ENCODE measurements around the gene EEFSEC.

Gene EEFSEC

DNA sequence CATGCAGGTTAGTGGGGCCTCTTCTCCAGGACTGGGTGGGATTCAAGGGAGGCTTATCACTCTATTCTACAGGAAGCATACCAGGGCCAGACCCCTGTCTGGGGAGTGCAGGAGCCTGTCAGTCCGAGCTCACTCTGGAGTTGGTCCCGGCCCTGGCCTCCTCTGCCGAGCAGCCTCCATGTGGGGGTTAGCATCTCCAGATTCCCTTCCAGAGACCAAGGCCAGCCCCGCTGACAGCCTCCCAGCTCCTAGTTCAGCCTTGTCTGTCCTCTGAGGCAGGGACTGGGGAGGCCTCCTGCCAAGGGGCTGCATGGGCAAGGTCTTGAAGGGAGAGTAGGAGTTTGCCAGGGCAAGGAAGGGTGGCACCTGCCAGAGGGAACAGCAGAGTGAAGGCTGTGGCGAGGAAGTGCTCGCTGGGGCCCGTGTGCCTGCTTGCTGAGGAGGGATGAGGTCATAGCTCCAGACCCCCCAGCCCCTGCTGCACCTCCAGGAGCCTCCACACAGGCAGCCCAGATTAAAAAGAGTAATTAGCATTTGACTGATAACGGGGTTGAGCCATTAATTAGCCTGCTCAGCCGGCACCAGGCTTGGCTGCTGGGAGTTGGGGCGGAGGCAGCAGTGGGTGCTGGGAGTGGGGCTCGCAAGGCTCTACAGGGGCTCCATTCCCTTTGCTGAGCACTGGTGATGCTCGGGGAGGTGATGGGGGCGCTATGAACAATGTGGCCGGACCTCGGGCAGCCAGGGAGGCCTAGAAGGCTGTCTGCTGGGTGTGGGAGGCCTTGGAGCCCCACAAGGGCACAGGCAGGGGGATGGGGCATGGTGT lies 259.1 kb downstream of the EEFSEC start:
- no peak for DNase-seq (ENCODE audit: low spot score)

DNA sequence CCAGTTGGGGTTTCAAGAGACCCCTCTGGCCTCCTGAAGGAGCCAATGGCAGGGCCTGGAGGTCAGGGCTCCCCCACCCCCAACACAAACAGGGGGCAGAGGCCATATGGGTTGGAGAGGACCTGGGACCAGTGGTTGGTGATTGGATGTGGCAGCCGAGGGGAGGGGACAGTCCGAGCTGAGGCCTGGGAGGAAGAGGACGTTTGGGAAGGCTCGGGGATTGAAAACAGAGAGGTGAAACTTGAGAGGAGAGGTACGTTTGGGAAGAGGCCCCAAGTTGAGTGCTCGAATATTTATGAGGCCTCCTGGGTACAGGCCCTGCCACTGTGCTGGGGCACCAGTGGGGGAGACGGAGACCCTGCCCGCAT lies 259.7 kb downstream of the EEFSEC start:
- DNase-seq (ENCODE audit: low spot score): no peak

DNA sequence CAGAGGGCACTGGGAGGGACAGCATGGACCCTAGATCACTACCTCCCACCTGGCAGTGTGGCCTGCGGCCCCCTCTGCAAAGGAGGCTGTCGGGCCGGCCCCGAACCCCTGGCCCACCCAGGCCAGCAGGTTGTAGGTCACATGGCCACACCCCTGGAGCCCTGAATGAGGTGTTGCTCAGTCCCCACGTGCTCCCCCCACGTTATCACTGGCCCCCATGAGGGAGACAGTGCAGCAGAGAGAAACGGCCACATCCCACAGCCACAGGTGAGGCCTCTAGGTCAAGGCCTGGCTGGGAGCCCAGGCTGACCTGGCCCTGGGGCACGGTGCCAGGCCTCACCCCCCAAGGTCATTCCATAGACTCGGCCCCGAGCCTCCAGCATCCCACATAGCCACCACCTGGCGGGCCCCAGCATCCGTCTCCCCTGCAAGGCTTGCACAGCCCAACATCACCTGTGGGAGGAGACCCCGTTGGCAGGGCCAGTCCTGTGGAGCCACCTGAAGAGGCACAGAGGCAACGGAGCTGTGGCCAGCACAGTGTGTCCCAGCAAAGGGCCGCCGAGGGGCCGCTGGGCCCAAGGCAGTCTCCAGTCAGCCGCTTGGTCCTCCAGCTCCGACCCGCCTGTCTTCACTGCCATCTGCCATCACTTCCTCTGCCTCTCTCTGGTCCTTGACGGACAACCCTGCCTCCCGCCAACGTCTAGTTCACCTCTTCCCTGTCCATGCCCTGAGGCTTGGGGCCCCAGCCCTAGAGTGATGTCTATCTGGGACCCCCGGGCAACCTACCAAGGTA lies 260.3 kb downstream of the EEFSEC start:
- DNase-seq (ENCODE audit: low spot score): no peak

DNA sequence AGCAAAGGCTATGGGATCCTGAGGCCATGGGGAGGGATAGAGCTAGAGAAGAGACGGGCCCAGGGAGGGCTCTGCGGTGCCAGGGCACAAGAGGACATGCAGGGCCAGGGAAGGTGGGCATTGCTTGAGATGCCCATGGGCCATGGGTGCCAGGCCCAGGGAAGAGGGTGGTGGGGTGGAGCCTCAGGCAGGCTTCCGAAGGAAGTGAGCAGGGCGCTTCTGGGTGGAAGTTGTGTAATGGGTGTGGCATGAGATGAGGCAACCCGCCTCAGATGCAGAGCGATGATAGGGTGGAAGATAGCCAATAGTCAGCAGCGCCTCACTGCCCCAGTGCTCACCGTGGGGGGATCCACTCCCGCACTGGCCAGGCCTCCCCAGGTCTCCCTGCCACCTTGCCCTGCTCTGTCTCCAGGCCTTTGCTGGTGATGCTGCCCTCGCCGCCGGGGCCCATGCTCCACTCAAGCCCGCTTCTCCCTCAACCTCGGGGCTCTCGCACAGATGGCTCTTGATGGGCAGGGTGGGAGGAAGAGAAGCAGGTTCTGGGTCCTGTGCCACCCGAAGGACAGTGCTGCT lies 262.0 kb downstream of the EEFSEC start:
- no peak for DNase-seq (ENCODE audit: low spot score)

DNA sequence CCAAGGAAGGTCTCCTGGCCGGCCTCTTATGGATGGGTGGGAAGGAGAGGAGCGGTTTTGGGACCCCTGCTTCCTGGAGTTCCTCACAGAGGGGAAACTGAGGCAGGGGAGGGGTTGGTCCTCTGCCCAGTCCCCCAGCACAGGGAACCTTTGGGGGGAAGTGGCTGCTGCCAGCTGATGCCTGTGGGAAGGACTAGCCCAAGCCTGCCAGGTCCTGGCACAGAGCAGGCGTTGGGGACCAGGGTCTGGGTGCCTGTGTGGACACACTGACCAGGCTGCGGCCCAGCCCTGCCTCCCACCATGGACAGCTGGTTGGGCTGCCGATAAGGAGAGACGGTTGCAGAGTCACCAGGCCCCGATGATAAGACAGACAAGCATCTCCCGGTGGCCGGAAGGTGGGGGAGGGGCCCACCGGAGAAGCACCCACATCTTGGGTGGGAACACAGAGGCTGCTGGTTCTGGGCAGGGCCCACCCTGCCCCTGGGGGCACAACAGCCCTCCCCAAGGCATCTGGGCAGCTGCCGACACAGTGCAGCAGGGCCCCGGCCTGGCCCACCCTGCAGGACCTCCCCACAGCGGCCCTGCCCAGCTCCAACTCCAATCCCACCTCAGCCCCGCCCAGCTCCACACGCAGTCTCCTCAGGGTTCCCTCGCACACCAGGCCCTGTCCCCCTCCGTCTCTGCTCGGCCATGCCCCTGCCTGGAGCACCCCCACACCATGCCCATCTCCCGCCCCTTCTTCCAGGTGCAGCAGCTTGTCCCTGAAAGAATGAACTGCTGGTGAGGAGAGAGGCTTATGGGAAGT lies 262.7 kb downstream of the EEFSEC start:
- DNase-seq (ENCODE audit: low spot score): no peak

DNA sequence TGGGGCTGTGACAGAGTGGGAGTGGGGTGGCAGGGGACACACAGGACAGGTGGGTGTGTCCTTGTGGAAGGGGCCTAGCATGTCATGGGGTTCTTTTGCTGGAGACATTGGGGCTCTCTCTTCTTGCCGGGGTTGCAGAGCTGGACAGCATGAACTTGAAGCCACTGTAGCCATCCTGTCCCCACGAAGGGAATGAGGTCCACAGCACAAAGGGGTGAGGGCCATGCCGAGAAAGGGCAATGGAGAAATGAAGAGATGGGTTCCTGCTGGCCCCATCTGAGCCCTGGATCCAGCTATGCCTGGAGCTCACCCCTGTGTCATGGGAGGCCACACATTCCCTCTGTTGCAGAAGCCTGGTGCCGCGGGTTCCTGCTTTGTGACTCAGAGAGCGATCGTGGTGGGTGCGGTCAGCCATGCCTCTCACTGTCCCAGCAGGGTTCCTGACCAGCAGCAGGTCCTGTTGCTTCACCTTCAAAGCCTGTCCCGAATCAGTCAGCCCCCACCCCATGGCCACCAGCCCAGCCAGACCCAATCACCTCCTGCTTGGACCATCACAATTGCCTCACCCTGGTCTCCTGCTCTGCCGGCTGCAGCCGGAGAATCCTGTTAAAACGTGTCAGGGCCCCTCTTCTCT lies 263.4 kb downstream of the EEFSEC start:
- no peak for DNase-seq (ENCODE audit: low spot score)

DNA sequence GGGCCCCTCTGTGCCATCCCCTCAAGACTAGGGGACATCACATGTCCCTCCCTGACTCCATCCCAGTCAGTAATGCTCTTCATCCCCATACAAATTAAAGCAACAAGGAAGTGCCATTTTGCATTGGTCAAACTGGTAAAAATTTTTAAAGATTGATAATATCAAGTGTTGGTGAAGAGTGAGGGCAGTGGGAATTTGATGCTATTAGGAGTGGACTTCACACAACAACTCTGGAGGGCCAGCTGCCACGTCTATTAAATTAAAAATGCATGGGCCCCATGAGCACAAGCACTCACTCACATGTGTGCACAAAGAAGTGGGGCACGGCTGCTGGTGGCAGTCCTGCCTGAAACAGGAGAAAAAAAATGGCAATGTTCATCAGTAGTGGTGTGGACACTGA lies 265.6 kb downstream of the EEFSEC start:
- no peak for DNase-seq (ENCODE audit: low spot score)

DNA sequence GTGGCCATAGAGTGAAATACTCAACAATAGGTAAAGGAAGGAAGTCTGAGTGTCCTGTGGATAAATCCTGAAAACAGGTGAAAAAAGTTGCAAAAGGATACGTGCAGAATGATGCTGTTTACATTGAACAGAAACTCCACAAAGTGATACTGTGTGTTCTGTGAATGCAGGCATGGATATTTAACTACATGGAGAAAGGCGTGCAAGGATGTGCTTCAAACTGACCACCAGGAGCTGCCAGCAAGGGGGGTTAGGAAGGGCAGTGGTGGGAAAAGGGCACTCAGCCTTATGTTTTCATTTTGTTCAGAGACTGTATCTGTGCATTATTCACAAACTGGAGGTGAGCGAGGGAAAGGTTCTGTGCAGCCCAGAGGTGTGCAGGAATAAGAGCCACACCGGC lies 266.0 kb downstream of the EEFSEC start:
- DNase-seq (ENCODE audit: low spot score): no peak

DNA sequence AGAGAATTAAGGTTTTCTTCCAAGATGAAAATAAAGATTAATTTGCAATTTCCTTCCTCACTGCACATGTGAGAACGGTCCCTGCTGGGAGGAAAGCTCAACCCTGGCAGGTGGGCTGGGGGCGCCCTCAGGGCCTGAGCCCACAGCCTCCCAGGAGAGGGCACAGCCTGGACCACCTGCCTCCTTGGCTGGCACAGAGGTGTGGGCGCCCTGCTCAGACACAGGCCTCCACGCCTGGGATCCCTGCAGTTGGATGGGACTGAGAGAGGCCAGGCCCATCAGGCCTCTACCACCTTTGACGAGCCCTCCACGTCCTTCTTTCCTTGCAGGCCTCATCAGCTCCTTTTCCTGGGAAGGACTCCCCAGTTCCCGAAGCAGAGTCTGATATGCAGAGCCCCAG lies 267.0 kb downstream of the EEFSEC start:
- DNase-seq (ENCODE audit: low spot score): no peak

DNA sequence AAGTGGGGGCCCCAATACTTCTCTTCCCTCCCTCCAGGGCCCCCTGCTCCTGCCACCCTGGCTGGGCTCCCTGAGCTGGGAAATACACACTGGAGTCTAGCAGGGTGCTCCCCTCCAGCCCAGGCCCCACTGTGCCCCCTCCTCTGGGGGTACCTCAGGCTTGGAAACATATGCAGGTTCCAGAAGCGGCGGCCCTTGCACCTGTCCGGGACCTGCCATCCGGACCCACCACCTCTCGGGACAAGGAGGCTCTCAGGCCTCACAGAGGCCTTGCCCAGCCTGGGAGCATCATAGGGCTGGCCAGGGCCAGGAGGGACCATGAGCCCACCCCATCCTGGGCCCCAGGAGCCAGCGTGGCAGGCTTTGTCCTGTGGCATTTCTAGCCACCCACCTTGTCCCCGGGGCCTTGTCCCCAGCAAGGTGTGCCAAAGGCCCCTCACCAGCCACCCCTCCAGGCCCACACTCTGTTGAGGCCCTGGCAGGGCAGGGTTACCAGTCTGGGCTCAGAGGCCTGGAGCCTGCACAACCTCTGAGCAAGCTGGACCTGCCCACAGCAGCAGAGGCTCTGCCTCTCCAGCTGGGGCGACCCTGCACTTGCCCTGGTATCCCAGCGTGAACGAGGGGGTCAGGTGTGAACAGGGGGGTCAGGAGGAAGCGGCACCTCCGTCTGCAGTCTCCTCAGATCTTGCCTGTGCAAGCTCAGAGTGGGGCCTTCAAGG lies 267.6 kb downstream of the EEFSEC start:
- no peak for DNase-seq (ENCODE audit: low spot score)

DNA sequence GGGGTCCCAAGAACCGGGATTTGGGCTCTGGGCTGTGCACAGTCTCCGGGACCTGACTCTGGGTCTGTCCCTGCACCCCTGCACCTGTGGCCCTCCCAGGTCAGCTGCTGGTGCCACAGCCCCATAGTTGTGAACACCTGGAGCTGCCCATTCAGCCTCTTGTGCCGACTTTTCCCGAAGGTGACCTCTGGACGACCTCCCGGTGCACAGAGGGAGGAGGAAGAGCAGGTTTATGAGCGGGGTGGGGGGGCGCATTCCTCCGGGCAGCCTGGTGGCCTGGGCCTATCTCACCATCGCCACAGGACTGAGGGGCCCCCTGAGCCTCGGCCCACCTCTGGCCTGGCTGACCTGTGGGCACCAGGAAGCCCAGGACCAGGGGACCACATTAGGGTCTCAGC lies 268.2 kb downstream of the EEFSEC start:
- no peak for DNase-seq (ENCODE audit: low spot score)

DNA sequence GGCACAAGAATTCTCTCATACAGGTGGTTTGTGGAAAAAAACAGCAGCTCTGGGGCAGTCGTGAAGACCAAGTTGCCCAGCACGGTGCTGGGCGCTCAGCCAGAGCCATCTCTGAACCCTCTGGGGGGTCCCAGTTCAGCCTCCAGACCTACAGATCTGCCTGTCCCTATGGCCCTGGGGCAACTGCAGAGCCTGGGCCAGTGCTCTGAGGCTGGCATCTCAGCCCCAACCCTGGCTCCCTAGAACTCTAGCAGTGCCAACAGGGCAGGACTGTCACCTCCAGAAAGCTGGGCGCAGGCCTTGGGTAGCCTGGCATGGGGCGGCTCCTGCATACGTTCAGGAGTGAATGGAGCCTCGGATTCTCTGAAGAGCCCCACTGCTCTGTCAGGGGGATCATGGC lies 268.7 kb downstream of the EEFSEC start:
- no peak for DNase-seq (ENCODE audit: low spot score)

DNA sequence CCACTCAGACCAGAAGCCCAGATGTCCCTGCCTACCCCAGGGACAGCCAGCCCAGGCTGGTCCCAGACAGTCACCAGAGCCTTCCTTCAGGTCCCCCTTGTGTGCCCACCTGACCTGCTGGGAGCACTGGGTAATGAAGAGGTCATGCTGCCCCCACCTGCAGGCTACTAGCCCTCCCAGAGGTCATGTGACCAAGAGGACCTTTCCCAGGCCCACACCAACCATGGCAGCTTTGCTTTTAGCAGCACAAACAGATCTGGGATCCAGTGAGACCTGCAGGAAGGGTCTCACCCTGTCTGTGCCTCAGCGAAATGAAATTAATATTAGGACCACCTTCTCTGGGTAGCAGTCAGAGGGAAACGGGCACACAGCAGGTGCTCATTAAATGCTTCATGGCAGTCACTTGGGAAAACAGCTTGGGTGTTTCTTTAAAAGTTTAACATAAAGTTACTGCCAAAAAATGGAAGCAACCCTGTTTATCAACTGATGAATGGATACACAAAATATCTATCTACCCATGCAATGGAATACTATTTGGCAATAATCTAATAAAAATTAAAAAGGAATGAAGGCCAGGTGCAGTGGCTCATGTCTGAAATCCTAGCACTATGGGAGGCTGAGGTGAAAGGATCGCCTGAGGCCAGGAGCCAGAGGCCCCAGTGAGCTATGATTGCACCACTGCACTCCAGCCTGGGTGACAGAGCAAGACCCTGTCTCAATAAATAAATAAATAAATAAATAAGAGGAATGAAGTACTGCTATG lies 269.7 kb downstream of the EEFSEC start:
- DNase-seq (ENCODE audit: low spot score): no peak

DNA sequence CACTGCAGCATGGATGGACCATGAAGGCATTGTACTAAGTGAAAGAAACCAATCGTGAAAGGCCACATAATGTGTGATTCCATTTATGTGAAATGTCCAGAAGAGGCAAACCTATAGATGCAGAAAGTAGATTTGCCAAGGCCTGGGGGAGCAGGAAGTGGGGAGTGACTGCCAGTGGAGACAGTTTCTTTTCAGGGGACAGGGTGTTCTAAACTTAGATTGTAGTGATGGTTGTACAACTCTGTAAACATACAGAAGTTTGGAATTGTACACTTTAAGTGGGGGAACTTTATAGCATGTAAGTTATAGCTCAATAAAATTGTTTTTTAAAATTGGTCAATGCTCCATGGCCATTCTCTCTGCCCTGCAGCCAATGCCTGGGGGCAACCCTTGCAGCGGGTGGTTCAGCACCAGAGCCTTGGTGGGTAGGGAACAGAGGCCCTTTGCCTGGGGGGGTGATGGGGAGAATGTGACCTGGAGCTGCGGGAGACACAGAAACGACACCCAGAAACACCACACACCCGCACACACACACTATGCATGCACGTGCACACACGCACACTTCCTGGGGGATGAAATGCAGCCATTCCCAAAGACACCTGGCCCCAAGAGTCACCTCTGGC lies 270.4 kb downstream of the EEFSEC start:
- DNase-seq (ENCODE audit: low spot score): no peak

DNA sequence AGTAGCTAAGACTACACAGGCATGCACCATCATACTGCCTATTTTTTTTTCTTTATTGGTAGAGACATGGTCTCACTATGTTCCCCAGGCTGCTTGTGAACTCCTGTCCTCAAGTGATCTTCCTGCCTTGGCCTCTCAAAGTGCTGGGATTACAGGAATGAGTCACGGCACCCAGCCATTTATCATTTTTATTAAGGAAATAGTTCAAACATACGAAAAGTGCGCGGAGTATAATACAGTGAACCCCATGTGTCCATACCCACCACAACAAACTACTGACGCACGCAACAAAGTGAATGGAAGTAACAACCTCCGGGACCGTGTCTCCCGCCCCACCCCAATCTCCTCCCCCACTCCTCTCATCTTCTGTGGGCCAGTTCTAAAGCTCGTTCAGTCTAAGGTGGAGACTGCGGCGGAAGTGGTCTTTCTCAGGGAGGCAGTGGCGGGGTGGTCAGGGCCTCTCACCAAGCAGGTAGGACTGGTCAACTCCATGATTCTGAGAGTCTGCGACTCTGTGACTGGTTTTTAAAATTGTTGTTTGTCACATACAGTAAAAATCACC lies 271.3 kb downstream of the EEFSEC start:
- no peak for DNase-seq (ENCODE audit: low spot score)

DNA sequence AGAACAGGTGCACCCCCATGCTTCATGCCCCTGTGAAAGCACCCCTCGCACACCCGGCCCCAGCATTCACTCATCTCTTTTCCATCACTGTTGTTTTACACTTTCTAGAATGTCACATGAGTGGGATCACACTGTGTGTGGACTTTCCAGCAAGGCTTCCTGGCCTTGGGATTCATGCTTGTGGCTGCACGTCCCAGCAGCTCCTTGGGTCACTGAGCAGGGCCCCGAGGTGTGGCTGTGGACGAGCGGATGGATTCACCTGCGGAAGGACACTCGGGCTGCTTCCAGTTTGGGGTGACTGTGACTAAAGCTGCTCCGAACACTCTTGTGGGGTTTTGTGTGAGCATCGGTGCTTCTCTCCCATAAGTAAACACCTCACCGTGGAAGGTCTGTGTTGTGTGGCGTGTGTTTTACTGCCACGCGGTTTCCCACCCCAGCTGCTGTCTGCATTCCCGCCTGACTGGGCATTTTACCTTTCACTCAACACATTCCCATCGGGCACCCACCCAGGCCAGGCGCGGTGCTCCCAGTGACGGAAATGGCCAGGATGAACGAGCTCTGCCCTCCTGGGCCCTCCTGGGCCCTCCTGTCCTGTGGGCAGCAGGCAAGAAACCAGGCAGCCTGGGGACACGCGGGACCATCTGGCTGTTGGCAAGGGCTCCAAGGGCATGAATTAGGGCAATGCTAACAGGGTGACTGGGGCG lies 272.0 kb downstream of the EEFSEC start:
- DNase-seq (ENCODE audit: low spot score): no peak

DNA sequence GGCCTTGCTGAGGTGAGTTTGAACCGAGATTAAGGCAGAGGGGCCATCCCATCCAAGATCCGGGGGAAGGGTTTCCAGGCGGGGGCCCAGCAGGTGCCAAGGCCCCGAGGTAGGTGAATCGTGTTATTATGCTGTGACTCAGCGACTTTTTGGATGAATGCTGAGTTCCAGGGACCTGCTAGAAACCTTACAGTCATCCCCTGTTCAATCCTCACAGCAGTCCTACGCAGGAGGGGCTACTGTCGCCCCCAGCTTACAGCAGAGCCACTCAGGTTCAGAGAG lies 272.5 kb downstream of the EEFSEC start:
- DNase-seq (ENCODE audit: low spot score): no peak

DNA sequence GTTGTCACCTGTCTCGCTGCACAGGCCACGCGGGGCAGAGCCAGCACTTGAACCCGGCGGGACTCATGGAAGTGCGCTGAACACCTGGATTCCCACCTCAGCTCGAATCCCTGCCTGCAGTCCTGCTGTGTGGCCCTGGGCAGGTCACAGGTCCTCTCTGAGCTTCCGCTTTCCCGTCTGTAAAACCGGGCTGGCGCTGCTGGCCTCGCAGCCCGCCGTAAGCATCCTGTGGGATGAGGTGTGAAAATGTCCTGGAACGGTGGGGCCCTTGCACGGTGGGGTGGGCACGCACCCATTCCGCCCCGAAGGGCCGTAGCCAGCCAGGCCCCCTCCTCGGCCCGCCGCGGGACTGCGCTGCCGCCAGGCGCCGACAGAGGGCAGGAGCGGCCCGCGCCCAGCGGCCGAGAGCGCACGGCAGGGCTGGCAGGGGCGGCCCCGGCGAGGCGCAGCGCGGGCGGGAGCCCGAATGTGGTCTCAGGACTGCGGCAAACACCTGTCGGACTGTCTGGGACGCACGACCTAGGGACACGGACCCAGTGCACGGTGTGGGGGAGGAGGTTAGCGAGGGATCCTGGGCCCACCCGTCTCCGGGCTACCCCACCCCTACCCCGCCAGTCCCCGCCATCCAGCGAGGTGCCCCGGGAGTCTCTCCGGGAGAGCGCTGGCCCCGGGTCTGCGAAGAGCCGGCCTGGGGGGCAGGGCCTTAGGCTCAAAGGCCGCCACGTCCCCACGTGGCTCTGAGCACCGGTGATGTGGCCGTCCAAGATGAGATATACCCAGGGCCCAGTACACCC lies 273.0 kb downstream of the EEFSEC start:
- DNase-seq (ENCODE audit: low spot score): peak; percentile 85
